ENCODE results near the gene TMX3. TPM values are rescaled to one million over a fixed set of nuclear protein-coding genes. Genes with fewer than 3 reads are reported as not detected.

Gene TMX3
- polyA plus RNA-seq, 3 donors from 2014 or later, result 20.7 to 22.6 (median 21.3) TPM

GRCh38 chr18:68725346-68725745 is 10.4 kb upstream of the TMX3 start:
- H3K36me3 Mint-ChIP-seq, result peaks cover 0 to 5% (median 4%) of the 10 kb centered on the region in 3 donors

GRCh38 chr18:68724021-68724420 is 9.1 kb upstream of the TMX3 start:
- peaks cover 0 to 5% (median 4%) of the 10 kb centered on the region in 3 donors for H3K36me3 Mint-ChIP-seq
- peak overlapping the region in 1 of 5 donors; percentile 25 for H3K4me3 Mint-ChIP-seq
- H3K9me3 Mint-ChIP-seq, result no peaks in the 10 kb centered on the region
- no peaks in the 10 kb centered on the region for H3K27me3 Mint-ChIP-seq (ENCODE audit: low read depth in 3 of 3)
- no peak for DNase-seq
- peaks cover 22 to 25% of the 10 kb centered on the region in 2 donors for H3K4me1 Mint-ChIP-seq
- H3K27ac Mint-ChIP-seq, result peak overlapping the region in 1 of 6 donors; percentile 31

More at GRCh38 chr18:68725346-68725745, 10.4 kb upstream of the TMX3 start:
- no peak for DNase-seq
- Mint-ChIP-seq H3K4me3 (no peak overlapping the region), H3K27me3 (ENCODE audit: low read depth in 3 of 3) (no peaks in the 10 kb centered on the region), H3K4me1 (peaks cover 22 to 23% of the 10 kb centered on the region in 2 donors), H3K27ac (no peak overlapping the region), H3K9me3 (no peaks in the 10 kb centered on the region)

- Mint-ChIP-seq H3K36me3 (peaks cover 0 to 5% (median 4%) of the 10 kb centered on the region in 3 donors), H3K4me1 (peaks cover 22 to 25% of the 10 kb centered on the region in 2 donors), H3K9me3 (no peaks in the 10 kb centered on the region), H3K27me3 (ENCODE audit: low read depth in 3 of 3) (no peaks in the 10 kb centered on the region), H3K4me3 (peak overlapping the region in 2 of 5 donors; percentile 4 to 68), H3K27ac (peak overlapping the region in 2 of 6 donors; percentile 0 to 79)
- DNase-seq, result no peak
Observed at GRCh38 chr18:68723539-68723938, 8.6 kb upstream of the TMX3 start.

GRCh38 chr18:68722821-68723220 is 7.9 kb upstream of the TMX3 start:
- Mint-ChIP-seq H3K36me3 (peaks cover 0 to 5% (median 4%) of the 10 kb centered on the region in 3 donors), H3K27me3 (ENCODE audit: low read depth in 3 of 3) (no peaks in the 10 kb centered on the region), H3K4me1 (peaks cover 22 to 25% of the 10 kb centered on the region in 2 donors), H3K4me3 (peak overlapping the region in 1 of 5 donors; percentile 84), H3K9me3 (no peaks in the 10 kb centered on the region), H3K27ac (peak overlapping the region in 1 of 6 donors; percentile 90)
- DNase-seq, result no peak

- H3K27me3 Mint-ChIP-seq (ENCODE audit: low read depth in 3 of 3), result no peaks in the 10 kb centered on the region
- peak overlapping the region; percentile 85 to 95 (median 92) for H3K27ac Mint-ChIP-seq
- H3K4me1 Mint-ChIP-seq, result peaks cover 22 to 25% of the 10 kb centered on the region in 2 donors
- DNase-seq, result peak; percentile 34 to 41 (median 40)
- peaks cover 0 to 5% (median 4%) of the 10 kb centered on the region in 3 donors for H3K36me3 Mint-ChIP-seq
- peak overlapping the region; percentile 82 to 93 (median 87) for H3K4me3 Mint-ChIP-seq
- H3K9me3 Mint-ChIP-seq, result no peaks in the 10 kb centered on the region
Observed at GRCh38 chr18:68721681-68722583, 7.0 kb upstream of the TMX3 start.

GRCh38 chr18:68714366-68714711 is 569 bp downstream of the TMX3 start:
- Mint-ChIP-seq H3K4me1 (peaks cover 40 to 63% of the 10 kb centered on the region in 2 donors), H3K27me3 (ENCODE audit: low read depth in 3 of 3) (peaks cover 4 to 7% (median 5%) of the 10 kb centered on the region in 3 donors), H3K4me3 (peak overlapping the region; percentile 98 to 99 (median 99)), H3K36me3 (peaks cover 0 to 9% (median 3%) of the 10 kb centered on the region in 3 donors), H3K9me3 (no peaks in the 10 kb centered on the region), H3K27ac (peak overlapping the region; percentile 70 to 92 (median 90))
- no peak for DNase-seq

GRCh38 chr18:68713796-68714195 is 1.1 kb downstream of the TMX3 start:
- H3K27me3 Mint-ChIP-seq (ENCODE audit: low read depth in 3 of 3), result peaks cover 4 to 7% (median 5%) of the 10 kb centered on the region in 3 donors

GRCh38 chr18:68713131-68713530 is 1.8 kb downstream of the TMX3 start:
- Mint-ChIP-seq H3K27me3 (ENCODE audit: low read depth in 3 of 3) (peaks cover 4 to 7% (median 5%) of the 10 kb centered on the region in 3 donors), H3K27ac (peak overlapping the region in 5 of 6 donors; percentile 41 to 77 (median 64))
- no peak for DNase-seq

More at GRCh38 chr18:68713796-68714195, 1.1 kb downstream of the TMX3 start:
- H3K4me1 Mint-ChIP-seq, result peaks cover 40 to 68% of the 10 kb centered on the region in 2 donors
- peak overlapping the region; percentile 70 to 92 (median 90) for H3K27ac Mint-ChIP-seq
- no peak for DNase-seq
- H3K36me3 Mint-ChIP-seq, result peaks cover 0 to 9% (median 3%) of the 10 kb centered on the region in 3 donors
- no peaks in the 10 kb centered on the region for H3K9me3 Mint-ChIP-seq
- H3K4me3 Mint-ChIP-seq, result peak overlapping the region; percentile 98 to 99 (median 99)

GRCh38 chr18:68707646-68708045 is 7.3 kb downstream of the TMX3 start:
- peaks cover 8 to 13% (median 11%) of the 10 kb centered on the region in 3 donors for H3K36me3 Mint-ChIP-seq
- no peaks in the 10 kb centered on the region for H3K27me3 Mint-ChIP-seq (ENCODE audit: low read depth in 3 of 3)
- no peak for DNase-seq
- peaks cover 27 to 85% of the 10 kb centered on the region in 2 donors for H3K4me1 Mint-ChIP-seq
- peak overlapping the region in 1 of 6 donors; percentile 5 for H3K27ac Mint-ChIP-seq
- H3K4me3 Mint-ChIP-seq, result no peak overlapping the region
- no peaks in the 10 kb centered on the region for H3K9me3 Mint-ChIP-seq

More at GRCh38 chr18:68713131-68713530, 1.8 kb downstream of the TMX3 start:
- H3K36me3 Mint-ChIP-seq, result peaks cover 3 to 11% (median 5%) of the 10 kb centered on the region in 3 donors
- H3K9me3 Mint-ChIP-seq, result no peaks in the 10 kb centered on the region
- H3K4me1 Mint-ChIP-seq, result peaks cover 40 to 75% of the 10 kb centered on the region in 2 donors
- peak overlapping the region; percentile 54 to 99 (median 71) for H3K4me3 Mint-ChIP-seq

- peaks cover 3 to 21% (median 18%) of the 10 kb centered on the region in 3 donors for H3K36me3 Mint-ChIP-seq
- H3K27ac Mint-ChIP-seq, result peak overlapping the region in 2 of 6 donors; percentile 40 to 43
- H3K4me3 Mint-ChIP-seq, result no peak overlapping the region
Observed at GRCh38 chr18:68705119-68705518, 9.8 kb downstream of the TMX3 start.

GRCh38 chr18:68703326-68703725 is 11.6 kb downstream of the TMX3 start:
- Mint-ChIP-seq H3K9me3 (no peaks in the 10 kb centered on the region), H3K36me3 (peaks cover 9 to 23% (median 14%) of the 10 kb centered on the region in 3 donors), H3K27me3 (ENCODE audit: low read depth in 3 of 3) (no peaks in the 10 kb centered on the region), H3K4me1 (peaks cover 21 to 55% of the 10 kb centered on the region in 2 donors), H3K27ac (peak overlapping the region in 1 of 6 donors; percentile 74), H3K4me3 (no peak overlapping the region)
- no peak for DNase-seq

More at GRCh38 chr18:68705119-68705518, 9.8 kb downstream of the TMX3 start:
- no peak for DNase-seq
- peaks cover 23 to 73% of the 10 kb centered on the region in 2 donors for H3K4me1 Mint-ChIP-seq
- H3K27me3 Mint-ChIP-seq (ENCODE audit: low read depth in 3 of 3), result no peaks in the 10 kb centered on the region
- H3K9me3 Mint-ChIP-seq, result no peaks in the 10 kb centered on the region

- DNase-seq, result no peak
- Mint-ChIP-seq H3K4me1 (peaks cover 21 to 40% of the 10 kb centered on the region in 2 donors), H3K9me3 (no peaks in the 10 kb centered on the region), H3K27me3 (ENCODE audit: low read depth in 3 of 3) (no peaks in the 10 kb centered on the region), H3K27ac (no peak overlapping the region), H3K4me3 (no peak overlapping the region), H3K36me3 (peaks cover 11 to 26% (median 14%) of the 10 kb centered on the region in 3 donors)
Observed at GRCh38 chr18:68701353-68701752, 13.6 kb downstream of the TMX3 start.

GRCh38 chr18:68699043-68699442 is 15.9 kb downstream of the TMX3 start:
- Mint-ChIP-seq H3K27ac (no peak overlapping the region), H3K27me3 (ENCODE audit: low read depth in 3 of 3) (no peaks in the 10 kb centered on the region), H3K4me1 (peaks cover 6 to 28% of the 10 kb centered on the region in 2 donors), H3K9me3 (no peaks in the 10 kb centered on the region), H3K36me3 (peaks cover 21 to 38% (median 27%) of the 10 kb centered on the region in 3 donors), H3K4me3 (no peak overlapping the region)
- no peak for DNase-seq

- Mint-ChIP-seq H3K36me3 (peaks cover 21 to 38% (median 23%) of the 10 kb centered on the region in 3 donors), H3K27ac (no peak overlapping the region), H3K4me3 (no peak overlapping the region), H3K27me3 (ENCODE audit: low read depth in 3 of 3) (no peaks in the 10 kb centered on the region), H3K4me1 (peaks cover 1 to 16% of the 10 kb centered on the region in 2 donors), H3K9me3 (no peaks in the 10 kb centered on the region)
- no peak for DNase-seq
Observed at GRCh38 chr18:68696937-68697336, 18.0 kb downstream of the TMX3 start.
